NCI-H774 (cell line): ENCODE data around the gene HIVEP3.

Experiments used
- DNase-seq: peaks from one replicate; lab custom pipeline; 2025; lab: John Stamatoyannopoulos, UW

The HIVEP3 gene

GRCh38 chr1:41464885-41465284 is 453.8 kb downstream of the HIVEP3 start:
- peak; percentile 26 for DNase-seq

GRCh38 chr1:41463516-41463915 is 455.2 kb downstream of the HIVEP3 start:
- DNase-seq = no peak

GRCh38 chr1:41462680-41463004 is 456.1 kb downstream of the HIVEP3 start:
- no peak for DNase-seq

- DNase-seq = peak; percentile 44
These were observed 456.7 kb downstream of the HIVEP3 start for GRCh38 chr1:41461790-41462679.

GRCh38 chr1:41456847-41457540 is 461.7 kb downstream of the HIVEP3 start:
- no peak for DNase-seq
